K562 (cell line): ENCODE data around the gene BCAS1. TPM values are rescaled to one million over a fixed set of nuclear protein-coding genes. Genes with fewer than 3 reads are reported as not detected.

Experiments used
- ATAC-seq: fragments of 200-7000 bp; cut with Tn5 transposase; 3 replicates; pipeline ENCODE4 v1.9.1; 2020; ENCODE audit warnings: moderate library complexity
- BruUV-seq: library from RNA; stranded (reverse); fragments of 400-500 nt; replicated peaks from 2 replicates; lab custom pipeline; 2021; lab: Mats Ljungman, UMichigan
- CTCF ChIA-PET: fragments of 300-600 bp; formaldehyde crosslinking; extraction: SDS; loops from one replicate; lab custom pipeline; 2021; ENCODE audit warnings: low intra/inter-chr PET ratio; lab: Yijun Ruan, JAX
- POLR2A ChIA-PET: fragments of 300-600, 350-650 bp; sonication (Branson Sonifier 250); formaldehyde crosslinking; extraction: SDS; loops from one replicate; lab custom pipeline; 2021; ENCODE audit warnings: antibody characterized with exemption, inconsistent platforms; lab: Yijun Ruan, JAX
- DNase-seq, 4 experiments: peaks; one replicate each; pipeline versions ENCODE4 v3.0.0 to v3.0.0-alpha.2; 2011 to 2018; ENCODE audit warnings: low spot score in 3 of 4, mixed read lengths in 3 of 4; ENCODE audit errors: extremely low read depth in 1 of 4
- FAIRE-seq: peaks from 2 replicates; lab custom pipeline; 2011; peaks lifted over from hg19 to GRCh38; lab: Jason Lieb, UNC
- H2AFZ ChIP-seq: 2 replicates; pipeline ENCODE4 v1.6.0; 2011; ENCODE audit warnings: low read depth, low read length, control low read depth, inconsistent platforms
- H3K27ac ChIP-seq: fragments of 200-600 bp; 3 replicates; pipeline ENCODE4 v1.8.0; 2011; ENCODE audit warnings: low read depth, mild to moderate bottlenecking, control low read depth, inconsistent platforms, low read length, moderate library complexity, mixed read lengths; ENCODE audit errors: extremely low read depth
- H3K27me3 ChIP-seq, 2 experiments: fragments of 300-600 bp in 1 of 2; 2 replicates in 1 of 2; 3 replicates in 1 of 2; pipeline versions ENCODE4 v1.6.0 to v1.8.0; 2011; ENCODE audit warnings: inconsistent platforms in 2 of 2, low read length in 2 of 2, mild to moderate bottlenecking in 1 of 2, mixed read lengths in 1 of 2, moderate library complexity in 1 of 2; ENCODE audit not compliant: control insufficient read depth in 2 of 2, insufficient read depth in 2 of 2
- H3K36me3 ChIP-seq: fragments of 300-600 bp; 3 replicates; pipeline ENCODE4 v1.8.0; 2011; ENCODE audit warnings: mild to moderate bottlenecking, low read length, inconsistent platforms; ENCODE audit not compliant: control insufficient read depth, insufficient read depth
- H3K4me1 ChIP-seq, 2 experiments: fragments of 200-600 bp in 1 of 2; replicated peaks in 1 of 2; 2 replicates in 1 of 2; 3 replicates in 1 of 2; pipeline versions ENCODE4 v1.5.1 to v1.8.0; 2011; ENCODE audit warnings: inconsistent platforms in 2 of 2, low read length in 2 of 2, mild to moderate bottlenecking in 1 of 2, mixed read lengths in 1 of 2, moderate library complexity in 1 of 2; ENCODE audit not compliant: control insufficient read depth in 2 of 2, insufficient read depth in 2 of 2
- H3K4me2 ChIP-seq: 2 replicates; pipeline ENCODE4 v1.6.1; 2011; ENCODE audit warnings: low read length, control low read depth, inconsistent platforms, mixed read lengths; ENCODE audit not compliant: insufficient read depth
- H3K4me3 ChIP-seq: fragments of 200-600 bp; sonication (generic), shearing (Covaris generic); 2 replicates; pipeline ENCODE4 v1.5.1; 2016; ENCODE audit warnings: control low read depth, inconsistent platforms
- H3K79me2 ChIP-seq: fragments of 200-600 bp; 3 replicates; pipeline ENCODE4 v1.8.0; 2011; ENCODE audit warnings: low read length, inconsistent platforms; ENCODE audit not compliant: control insufficient read depth, insufficient read depth
- H3K9ac ChIP-seq, 2 experiments: 2 replicates each; pipeline versions ENCODE4 v1.6.0 to v1.6.1; 2011; ENCODE audit warnings: low read depth in 2 of 2, low read length in 2 of 2, control low read depth in 1 of 2, inconsistent platforms in 1 of 2, mild to moderate bottlenecking in 1 of 2, mixed read lengths in 1 of 2; ENCODE audit not compliant: insufficient read depth in 1 of 2
- H3K9me1 ChIP-seq: one replicate; pipeline ENCODE4 v1.6.0; 2011; ENCODE audit warnings: inconsistent platforms, mild to moderate bottlenecking, low read length, moderate library complexity; ENCODE audit not compliant: control insufficient read depth, insufficient read depth
- H3K9me3 ChIP-seq: replicated peaks from 2 replicates; pipeline ENCODE4 v1.5.1; 2011; ENCODE audit warnings: low read depth, low read length, inconsistent platforms; ENCODE audit not compliant: control insufficient read depth, insufficient read depth
- H4K20me1 ChIP-seq: replicated peaks from 2 replicates; pipeline ENCODE4 v1.6.1; 2011; ENCODE audit warnings: low read length, inconsistent platforms, mixed read lengths; ENCODE audit not compliant: control insufficient read depth, insufficient read depth
- ARNT ChIP-seq, 2 experiments: fragments of 450-650 bp; IDR thresholded peaks; 2 replicates each; pipeline ENCODE4 v1.6.1; 2016; ENCODE audit warnings: mild to moderate bottlenecking in 1 of 2
- CBFA2T3 ChIP-seq: fragments of 450-650 bp; IDR thresholded peaks from 2 replicates; pipeline ENCODE4 v1.6.1; 2017
- CREM ChIP-seq: IDR thresholded peaks from 2 replicates; pipeline ENCODE4 v1.6.1; 2014; ENCODE audit warnings: antibody characterized with exemption, low read depth
- FOXA3 ChIP-seq, 2 experiments: fragments of 450-650 bp in 1 of 2; sonication (generic) in 1 of 2; formaldehyde crosslinking; IDR thresholded peaks in 1 of 2; conservative IDR thresholded peaks in 1 of 2; 2 replicates each; pipeline versions ENCODE4 v1.4.0 to v1.8.0; 2020 to 2022; ENCODE audit warnings: mild to moderate bottlenecking in 2 of 2, missing genetic modification reagents in 1 of 2
- HDAC8 ChIP-seq: fragments of 450-650 bp; IDR thresholded peaks from 2 replicates; pipeline ENCODE4 v1.6.1; 2016; ENCODE audit warnings: mild to moderate bottlenecking, missing genetic modification characterization, moderate library complexity, missing compliant biosample characterization
- HMBOX1 ChIP-seq: sonication (generic); IDR thresholded peaks from 2 replicates; pipeline ENCODE4 v1.6.1; 2016
- JUND ChIP-seq, 2 experiments: IDR thresholded peaks; 2 replicates in 1 of 2; 3 replicates in 1 of 2; pipeline ENCODE4 v1.6.1; 2011; ENCODE audit warnings: borderline replicate concordance in 2 of 2, low read depth in 2 of 2, low read length in 2 of 2, improper control_type of control experiment in 1 of 2, missing biosample characterization in 1 of 2, missing genetic modification characterization in 1 of 2, missing genetic modification reagents in 1 of 2
- MEIS2 ChIP-seq: fragments of 450-650 bp; IDR thresholded peaks from 2 replicates; pipeline ENCODE4 v1.6.1; 2014; ENCODE audit warnings: mild to moderate bottlenecking; ENCODE audit not compliant: partially characterized antibody
- NCOA1 ChIP-seq: fragments of 450-650 bp; IDR thresholded peaks from 2 replicates; pipeline ENCODE4 v1.6.1; 2016; ENCODE audit warnings: low read depth
- PCBP2 ChIP-seq: fragments of 200-400 bp; formaldehyde crosslinking; IDR thresholded peaks from 2 replicates; pipeline ENCODE4 v1.6.1; 2018; ENCODE audit warnings: low read length, low read depth, mild to moderate bottlenecking, moderate library complexity; ENCODE audit not compliant: poor library complexity, severe bottlenecking
- RBM17 ChIP-seq: fragments of 200-400 bp; formaldehyde crosslinking; IDR thresholded peaks from 2 replicates; pipeline ENCODE4 v1.6.1; 2017; ENCODE audit warnings: low read depth, mild to moderate bottlenecking, low read length, borderline replicate concordance
- SLC30A9 ChIP-seq: fragments of 250-450 bp; sonication (Bioruptor Pico); IDR thresholded peaks from 2 replicates; pipeline ENCODE4 v1.8.0; 2022; ENCODE audit warnings: mild to moderate bottlenecking, moderate library complexity
- SNIP1 ChIP-seq: fragments of 450-650 bp; IDR thresholded peaks from 2 replicates; pipeline ENCODE4 v1.7.1; 2017; ENCODE audit warnings: low read depth, mild to moderate bottlenecking
- whole genome bisulfite sequencing: fragments of 100-300 bp; shearing (Covaris generic); methylation state at CpG from one replicate; pipeline ENCODE4 v1.1.6; 2016; ENCODE audit warnings: low coverage, mixed read lengths; ENCODE audit not compliant: insufficient coverage; ENCODE audit errors: missing lambda C conversion rate; 5-methylcytosine and 5-hydroxymethylcytosine counted together
- in situ Hi-C: fragments of 300-500 bp; cut with MboI; formaldehyde crosslinking; loops from 4 replicates; pipeline ENCODE4 v1.15.0; 2018; ENCODE audit warnings: inconsistent platforms, mixed read lengths
- intact Hi-C: fragments of 100-400 bp; cut with micrococcal nuclease; formaldehyde crosslinking; loops from 2 replicates; pipeline ENCODE4 v1.14.2; 2022
- polyA plus RNA-seq, 8 experiments: library from polyadenylated mRNA; depleted of rRNA in 4 of 8; stranded (reverse) in 5 of 8; unstranded in 3 of 8; fragments of >200 nt; fragmentation: Nextera tagmentation in 2 of 8; fragmentation: Illumina TruSeq in 1 of 8; extraction: Ambion mirVana in 2 of 8; extraction: Trizol in 1 of 8; gene quantifications; 2 replicates each; pipeline versions ENCODE4 v1.2.1 to v1.2.3, GENCODE V29; 2011 to 2014; ENCODE audit warnings: inconsistent platforms in 1 of 8, missing spikeins in 1 of 8
- total RNA-seq, 7 experiments: library from RNA; depleted of rRNA in 6 of 7; stranded (reverse); fragments of >200 nt in 6 of 7; fragmentation: Illumina TruSeq in 2 of 7; extraction: Trizol in 2 of 7; gene quantifications; 2 replicates each; pipeline versions ENCODE4 v1.2.1 to v1.2.3, GENCODE V29; 2011 to 2021; ENCODE audit warnings: low replicate concordance in 1 of 7
- TF ChIP-seq, protein P1 (sequence below): fragments of 200-800 bp; sonication (Bioruptor generic); IDR thresholded peaks from 2 replicates; pipeline ENCODE4 v1.6.1; 2017; ENCODE audit warnings: missing genetic modification characterization, missing compliant biosample characterization
- TF ChIP-seq, protein P2 (sequence below), 3 experiments: fragments of 200-800 bp in 1 of 3; fragments of 250-450 bp in 1 of 3; fragments of 450-650 bp in 1 of 3; sonication (Bioruptor Pico) in 1 of 3; sonication (Bioruptor generic) in 1 of 3; formaldehyde crosslinking in 1 of 3; IDR thresholded peaks; 2 replicates each; pipeline versions ENCODE4 v1.6.1 to v1.8.0; 2016 to 2022; ENCODE audit warnings: mild to moderate bottlenecking in 2 of 3, missing genetic modification characterization in 2 of 3, missing compliant biosample characterization in 1 of 3, moderate library complexity in 1 of 3

BCAS1 gene
- total and polyA plus RNA-seq, 9 of the 15 experiments (the other 6 are each of a cell fraction or from before 2014, with no cell fraction given): 0.18 to 2.3 (median 0.93) TPM

GRCh38 chr20:54067606-54068174, 2.7 kb downstream of the BCAS1 start:
- FAIRE-seq (peak; percentile 23), ATAC-seq (peak; percentile 11), DNase-seq (peak; percentile 39 to 65 (median 46))
- in situ Hi-C loops: loop anchor here (10.0 kb wide), 1 partner anchor 513 kb away; no protein-coding TSS in a partner anchor
- Histone ChIP-seq H3K27me3 (no peaks in the 10 kb centered on the region; a peak in 1 of 5 replicates), H3K9me1 (no peaks in the 10 kb centered on the region), H3K9me3 (peaks cover 1% of the 10 kb centered on the region; the same call in 1 of the 2 replicates), H3K4me1 (peaks cover 18 to 30% of the 10 kb centered on the region in 2 experiments; a peak in 4 of 5 replicates), H3K9ac (no peak overlapping the region), H3K79me2 (no peaks in the 10 kb centered on the region), H3K4me2 (no peak overlapping the region), H3K4me3 (no peak overlapping the region), H3K27ac (no peak overlapping the region), H3K36me3 (no peaks in the 10 kb centered on the region), H4K20me1 (no peaks in the 10 kb centered on the region), H2AFZ (no peak overlapping the region)
- POLR2A ChIA-PET: interaction anchor here (0.7 kb wide), 1 partner anchor 127 kb away, joined by 4 read pairs; no protein-coding TSS in a partner anchor
- 19% methylated on average over 8 of the region's 8 CpGs for WGBS
- no TSS peak for BruUV-seq
- intact Hi-C loops: loop anchor here (10.0 kb wide), 3 partner anchors 493 to 863 kb away; no protein-coding TSS in a partner anchor
- CTCF ChIA-PET: no interaction called here
- TF ChIP-seq CREM (peak; percentile 20; the same call in 1 of the 2 replicates), ARNT (IDR thresholded peaks at IDR 0.05) (no peak), NCOA1 (no peak), HMBOX1 (peak; percentile 42; the same call in 1 of the 2 replicates), JUND (IDR thresholded peaks at IDR 0.05; ENCODE audit: borderline replicate concordance, low read depth, low read length) (no peak), JUND (tag; IDR thresholded peaks at IDR 0.05; ENCODE audit: borderline replicate concordance, low read depth, low read length) (0 out of 3 replicates have a peak, but pooled peaks have one; percentile 25), RBM17 (no peak), CBFA2T3 (0 out of 2 replicates have a peak, but pooled peaks have one; percentile 15), PCBP2 (no peak), SLC30A9 (CRISPR knock-in tag) (no peak), SNIP1 (no peak), HDAC8 (tag) (no peak), MEIS2 (peak; percentile 84), FOXA3 (CRISPR knock-in tag; conservative IDR thresholded peaks at IDR 0.05 in 1 of 2, IDR thresholded peaks at IDR 0.05 in 1 of 2) (peak; percentile 19 to 95; a peak in 3 of 4 replicates)
- TF ChIP-seq, protein P1, sequence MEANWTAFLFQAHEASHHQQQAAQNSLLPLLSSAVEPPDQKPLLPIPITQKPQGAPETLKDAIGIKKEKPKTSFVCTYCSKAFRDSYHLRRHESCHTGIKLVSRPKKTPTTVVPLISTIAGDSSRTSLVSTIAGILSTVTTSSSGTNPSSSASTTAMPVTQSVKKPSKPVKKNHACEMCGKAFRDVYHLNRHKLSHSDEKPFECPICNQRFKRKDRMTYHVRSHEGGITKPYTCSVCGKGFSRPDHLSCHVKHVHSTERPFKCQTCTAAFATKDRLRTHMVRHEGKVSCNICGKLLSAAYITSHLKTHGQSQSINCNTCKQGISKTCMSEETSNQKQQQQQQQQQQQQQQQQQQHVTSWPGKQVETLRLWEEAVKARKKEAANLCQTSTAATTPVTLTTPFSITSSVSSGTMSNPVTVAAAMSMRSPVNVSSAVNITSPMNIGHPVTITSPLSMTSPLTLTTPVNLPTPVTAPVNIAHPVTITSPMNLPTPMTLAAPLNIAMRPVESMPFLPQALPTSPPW (CRISPR knock-in tag): peak; percentile 61
- TF ChIP-seq, protein P2, sequence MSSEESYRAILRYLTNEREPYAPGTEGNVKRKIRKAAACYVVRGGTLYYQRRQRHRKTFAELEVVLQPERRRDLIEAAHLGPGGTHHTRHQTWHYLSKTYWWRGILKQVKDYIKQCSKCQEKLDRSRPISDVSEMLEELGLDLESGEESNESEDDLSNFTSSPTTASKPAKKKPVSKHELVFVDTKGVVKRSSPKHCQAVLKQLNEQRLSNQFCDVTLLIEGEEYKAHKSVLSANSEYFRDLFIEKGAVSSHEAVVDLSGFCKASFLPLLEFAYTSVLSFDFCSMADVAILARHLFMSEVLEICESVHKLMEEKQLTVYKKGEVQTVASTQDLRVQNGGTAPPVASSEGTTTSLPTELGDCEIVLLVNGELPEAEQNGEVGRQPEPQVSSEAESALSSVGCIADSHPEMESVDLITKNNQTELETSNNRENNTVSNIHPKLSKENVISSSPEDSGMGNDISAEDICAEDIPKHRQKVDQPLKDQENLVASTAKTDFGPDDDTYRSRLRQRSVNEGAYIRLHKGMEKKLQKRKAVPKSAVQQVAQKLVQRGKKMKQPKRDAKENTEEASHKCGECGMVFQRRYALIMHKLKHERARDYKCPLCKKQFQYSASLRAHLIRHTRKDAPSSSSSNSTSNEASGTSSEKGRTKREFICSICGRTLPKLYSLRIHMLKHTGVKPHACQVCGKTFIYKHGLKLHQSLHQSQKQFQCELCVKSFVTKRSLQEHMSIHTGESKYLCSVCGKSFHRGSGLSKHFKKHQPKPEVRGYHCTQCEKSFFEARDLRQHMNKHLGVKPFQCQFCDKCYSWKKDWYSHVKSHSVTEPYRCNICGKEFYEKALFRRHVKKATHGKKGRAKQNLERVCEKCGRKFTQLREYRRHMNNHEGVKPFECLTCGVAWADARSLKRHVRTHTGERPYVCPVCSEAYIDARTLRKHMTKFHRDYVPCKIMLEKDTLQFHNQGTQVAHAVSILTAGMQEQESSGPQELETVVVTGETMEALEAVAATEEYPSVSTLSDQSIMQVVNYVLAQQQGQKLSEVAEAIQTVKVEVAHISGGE (CRISPR knock-in tag; IDR thresholded peaks at IDR 0.05): peak in 1 of 3 experiments; percentile 95; a peak in 2 of 6 replicates
